GM12875 (cell line): ENCODE results near the gene CEP72.
A peak's percentile ranks its signal among the peaks of the same experiment; 100 is the strongest.
"Not testable (repeated sequence)": the region's sequence is repeated elsewhere in the genome, so short reads cannot be mapped to it uniquely, and the experiment has no call there.

Source experiments
- H3K4me3 ChIP-seq: one replicate; pipeline ENCODE4 v1.5.1; 2011; ENCODE audit warnings: low read depth, low read length, control low read depth
- TF ChIP-seq, protein P1 (sequence below): IDR thresholded peaks from 2 replicates; pipeline ENCODE4 v1.5.1; 2011; ENCODE audit warnings: low read depth, mild to moderate bottlenecking, control low read depth, inconsistent platforms, low read length, moderate library complexity, borderline replicate concordance; ENCODE audit not compliant: insufficient read depth

The CEP72 gene

GRCh38 chr5:683551-684481 is 71.7 kb downstream of the CEP72 start:
- no peak overlapping the region for H3K4me3 ChIP-seq
- TF ChIP-seq, protein P1, sequence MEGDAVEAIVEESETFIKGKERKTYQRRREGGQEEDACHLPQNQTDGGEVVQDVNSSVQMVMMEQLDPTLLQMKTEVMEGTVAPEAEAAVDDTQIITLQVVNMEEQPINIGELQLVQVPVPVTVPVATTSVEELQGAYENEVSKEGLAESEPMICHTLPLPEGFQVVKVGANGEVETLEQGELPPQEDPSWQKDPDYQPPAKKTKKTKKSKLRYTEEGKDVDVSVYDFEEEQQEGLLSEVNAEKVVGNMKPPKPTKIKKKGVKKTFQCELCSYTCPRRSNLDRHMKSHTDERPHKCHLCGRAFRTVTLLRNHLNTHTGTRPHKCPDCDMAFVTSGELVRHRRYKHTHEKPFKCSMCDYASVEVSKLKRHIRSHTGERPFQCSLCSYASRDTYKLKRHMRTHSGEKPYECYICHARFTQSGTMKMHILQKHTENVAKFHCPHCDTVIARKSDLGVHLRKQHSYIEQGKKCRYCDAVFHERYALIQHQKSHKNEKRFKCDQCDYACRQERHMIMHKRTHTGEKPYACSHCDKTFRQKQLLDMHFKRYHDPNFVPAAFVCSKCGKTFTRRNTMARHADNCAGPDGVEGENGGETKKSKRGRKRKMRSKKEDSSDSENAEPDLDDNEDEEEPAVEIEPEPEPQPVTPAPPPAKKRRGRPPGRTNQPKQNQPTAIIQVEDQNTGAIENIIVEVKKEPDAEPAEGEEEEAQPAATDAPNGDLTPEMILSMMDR: no peak

GRCh38 chr5:684751-685216 is 72.6 kb downstream of the CEP72 start:
- no peak overlapping the region for H3K4me3 ChIP-seq
- TF ChIP-seq, protein P1: no peak

- TF ChIP-seq, protein P1: no peak
- no peak overlapping the region for H3K4me3 ChIP-seq
Observed at GRCh38 chr5:685262-686171, 73.4 kb downstream of the CEP72 start.

- H3K4me3 ChIP-seq: not testable (repeated sequence)
Observed at GRCh38 chr5:686172-686523, 74.0 kb downstream of the CEP72 start.

DNA sequence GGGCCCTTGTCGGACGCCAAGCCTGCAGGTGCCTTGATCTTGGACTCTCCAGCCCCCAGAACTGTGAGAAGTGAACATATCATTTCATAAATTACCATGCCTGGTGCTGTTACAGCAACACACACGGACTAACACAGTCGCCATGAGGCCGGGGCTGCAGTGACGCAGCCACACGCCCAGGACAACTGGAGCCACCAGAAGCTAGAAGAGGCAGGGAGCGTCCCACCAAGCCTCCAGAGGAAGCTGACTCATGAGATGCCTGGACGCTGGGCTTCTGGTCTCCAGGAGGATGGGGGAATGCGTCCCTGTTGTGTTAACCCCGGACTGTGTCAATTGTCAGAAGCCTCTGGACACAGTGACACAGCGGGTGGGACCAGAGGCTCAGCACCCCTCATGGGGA is 74.8 kb downstream of the CEP72 start:
- H3K4me3 ChIP-seq: not testable (repeated sequence)

DNA sequence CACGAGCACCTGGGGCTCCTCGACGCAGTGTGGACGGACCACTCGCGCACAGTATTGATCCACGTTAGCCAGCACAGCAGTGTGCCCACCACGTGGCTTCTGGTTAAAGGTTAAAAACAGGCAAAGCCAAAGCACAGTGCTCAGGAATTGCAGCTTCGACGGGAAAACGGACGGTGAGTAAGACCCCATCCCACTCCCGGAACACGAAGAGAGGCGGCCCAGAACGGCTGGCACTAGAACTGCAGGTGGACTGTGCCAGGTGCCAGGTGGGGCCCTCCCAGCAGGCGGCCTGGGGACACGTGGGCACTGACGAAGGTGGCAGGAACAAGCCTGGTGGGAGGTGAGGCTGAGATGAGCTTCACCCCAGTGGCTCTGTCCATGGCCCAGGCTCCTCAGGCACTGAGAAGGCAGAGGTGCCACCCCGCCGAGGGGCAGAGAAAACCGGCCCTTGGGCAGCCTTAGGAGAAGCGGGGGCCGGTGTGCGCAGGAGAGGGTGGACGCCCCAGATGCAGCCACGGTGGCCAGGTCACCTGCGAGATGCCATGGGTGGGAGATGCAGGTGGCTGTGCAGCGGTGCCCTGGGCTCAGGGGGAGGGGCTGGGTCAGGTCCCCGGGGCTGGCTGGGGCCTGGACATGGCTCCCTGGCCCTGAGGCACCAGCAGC is 76.3 kb downstream of the CEP72 start:
- H3K4me3 ChIP-seq: not testable (repeated sequence)

DNA sequence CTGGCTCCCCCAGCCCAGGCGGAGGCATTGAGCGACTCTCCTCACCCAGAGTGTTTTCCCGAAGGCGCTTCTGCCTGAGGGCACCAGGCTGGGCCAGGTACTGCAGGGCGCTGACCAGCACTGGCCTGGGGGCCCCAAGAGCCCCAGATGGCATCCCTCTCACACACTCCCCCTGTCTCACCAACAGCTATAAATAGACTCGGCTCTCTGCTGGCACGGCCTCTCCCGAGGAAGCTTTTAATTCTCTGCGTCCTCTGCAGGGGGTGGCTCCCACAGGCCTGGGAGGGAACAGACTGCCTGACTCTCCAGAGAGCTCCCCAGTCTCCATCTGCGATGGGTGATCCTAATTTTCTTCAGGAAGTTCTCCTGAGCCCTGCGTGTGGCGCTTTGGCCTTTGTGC is 78.2 kb downstream of the CEP72 start:
- H3K4me3 ChIP-seq: not testable (repeated sequence)

DNA sequence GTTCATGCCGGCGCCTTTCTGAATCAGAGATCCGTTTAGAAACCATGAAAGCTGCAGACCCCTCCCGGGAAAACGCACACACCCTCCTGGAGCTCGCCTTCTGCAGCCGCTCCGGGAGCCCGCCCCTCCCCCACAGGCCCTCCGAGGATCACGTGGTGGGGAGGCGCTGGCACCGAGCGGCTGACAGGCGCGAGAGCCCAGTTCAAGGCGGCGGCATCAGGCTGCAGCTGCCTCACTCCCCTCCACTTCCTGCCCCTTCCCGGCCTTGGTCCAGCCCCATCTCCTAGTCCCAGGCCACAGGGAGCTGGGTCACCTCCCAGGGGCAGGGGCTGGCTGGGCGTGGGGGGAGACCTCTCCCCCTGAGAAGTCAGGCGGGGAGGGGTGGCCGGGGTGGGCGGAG is 78.9 kb downstream of the CEP72 start:
- H3K4me3 ChIP-seq: not testable (repeated sequence)

DNA sequence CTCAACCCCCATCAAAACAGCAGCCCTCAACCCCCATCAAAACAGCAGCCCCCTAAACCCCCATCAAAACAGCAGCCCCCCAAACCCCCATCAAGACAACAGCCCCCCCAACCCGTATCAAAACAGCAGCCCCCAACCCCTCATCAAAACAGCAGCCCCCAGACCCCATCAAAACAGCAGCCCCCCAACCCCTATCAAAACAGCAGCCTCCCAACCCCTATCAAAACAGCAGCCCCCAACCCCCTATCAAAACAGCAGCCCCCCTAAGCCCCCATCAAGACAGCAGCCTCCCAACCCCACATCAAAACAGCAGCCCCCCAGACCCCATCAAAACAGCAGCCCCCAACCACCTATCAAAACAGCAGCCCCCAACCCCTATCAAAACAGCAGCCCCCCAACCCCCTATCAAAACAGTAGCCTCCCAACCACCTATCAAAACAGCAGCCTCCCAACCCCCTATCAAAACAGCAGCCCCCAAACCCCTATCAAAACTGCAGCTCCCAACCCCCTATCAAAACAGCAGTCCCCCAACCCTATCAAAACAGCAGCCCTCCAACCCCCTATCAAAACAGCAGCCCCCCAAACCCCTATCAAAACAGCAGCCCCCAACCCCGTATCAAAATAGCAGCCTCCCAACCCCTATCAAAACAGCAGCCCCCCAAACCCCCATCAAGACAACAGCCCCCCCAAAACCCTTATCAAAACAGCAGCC is 79.8 kb downstream of the CEP72 start:
- TF ChIP-seq, protein P1: no peak
- H3K4me3 ChIP-seq: no peak overlapping the region

DNA sequence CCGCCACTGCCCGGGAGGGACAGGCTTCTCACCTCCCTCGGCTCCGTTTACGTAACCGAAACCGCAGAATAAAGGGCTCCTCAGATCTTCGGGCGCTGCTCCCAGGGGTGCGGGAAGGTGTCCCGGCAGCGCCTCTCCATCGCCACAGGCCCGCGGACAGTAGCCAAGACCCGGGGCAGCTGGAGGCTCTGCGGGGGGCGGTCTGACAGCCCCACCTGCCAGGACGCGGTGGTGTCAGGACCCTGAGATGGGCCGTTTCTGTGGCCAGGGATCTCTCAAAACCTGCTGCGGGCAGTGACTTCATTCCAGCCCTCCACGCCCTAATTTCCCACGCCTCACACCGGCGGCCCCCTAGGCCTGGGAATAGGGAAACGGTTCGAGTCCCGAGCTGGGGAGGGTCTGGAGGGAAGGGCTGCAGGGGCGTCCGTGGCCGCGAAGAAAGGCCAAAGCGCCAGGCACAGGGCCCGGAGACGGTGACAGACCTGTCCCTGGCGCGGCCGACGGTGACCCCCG is 80.4 kb downstream of the CEP72 start:
- H3K4me3 ChIP-seq: not testable (repeated sequence)

DNA sequence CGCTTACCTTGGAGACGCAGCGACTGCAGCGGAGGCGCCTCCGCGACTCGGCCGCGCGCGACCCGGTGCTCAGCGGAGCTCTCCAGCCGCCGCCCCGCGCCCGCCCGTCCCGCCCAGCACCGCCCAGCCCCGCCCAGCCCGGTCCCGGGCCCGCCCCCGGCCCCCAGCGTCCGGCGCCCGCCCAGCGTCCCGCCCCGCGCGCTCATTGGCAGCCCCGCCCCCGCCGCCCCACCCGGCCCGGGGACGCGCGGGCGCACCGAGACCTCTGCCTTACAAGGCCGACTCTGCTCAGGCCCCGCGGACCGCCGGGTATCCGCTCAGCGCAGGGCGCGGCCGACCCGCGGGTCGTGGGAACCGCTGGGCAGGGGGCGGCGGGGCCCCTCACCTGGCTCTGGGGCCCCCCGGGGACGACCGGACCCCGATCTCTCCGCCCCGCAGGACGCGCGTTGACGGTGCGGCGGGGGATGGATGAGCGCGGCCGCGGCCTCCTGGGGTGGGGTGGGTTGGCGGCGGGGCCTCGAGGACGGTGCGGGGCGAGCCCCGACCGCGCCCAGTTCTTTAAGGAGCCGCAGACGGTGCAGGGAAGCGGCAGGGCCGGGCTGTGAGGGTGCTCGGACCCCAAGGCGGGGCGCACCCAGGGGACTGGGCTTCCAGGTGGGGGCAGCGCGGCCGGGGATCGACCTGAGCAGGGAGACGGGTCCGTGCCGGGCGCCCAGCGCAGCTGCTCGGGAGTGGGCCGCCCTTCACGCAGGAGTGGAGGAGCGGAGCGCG is 81.3 kb downstream of the CEP72 start, which contains the start of gene TPPP:
TSS of gene TPPP (minus strand) at position 82 of the 771 bp plus-strand sequence. CDS start 15,292 bp downstream, outside the sequence.
- peak within 1 kb of the TSS; percentile 10 for H3K4me3 ChIP-seq

DNA sequence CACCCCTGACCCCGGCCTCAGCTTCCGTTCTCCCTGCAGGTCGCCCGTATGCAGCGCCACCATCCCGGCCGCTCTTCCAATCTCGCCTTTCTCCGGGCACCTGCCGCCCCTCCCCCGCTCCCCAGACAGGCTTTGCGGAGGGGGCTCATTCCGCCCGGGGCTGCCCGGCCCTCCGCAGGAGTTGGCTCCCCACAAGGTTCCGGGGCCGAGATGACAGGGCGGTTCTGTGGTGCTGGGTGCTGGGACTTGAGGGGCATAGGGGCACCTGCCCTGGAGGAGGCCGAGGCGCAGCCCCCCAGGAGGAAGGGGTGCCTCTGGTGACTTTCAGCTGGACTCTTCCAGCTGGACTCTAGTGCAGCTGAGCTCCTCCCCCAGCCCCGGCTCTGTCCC is 81.9 kb downstream of the CEP72 start:
- H3K4me3 ChIP-seq: not testable (repeated sequence)
